HG02571 (cell line): Measurements from ENCODE around the gene EXD1.
"Not testable (repeated sequence)": the region's sequence is repeated elsewhere in the genome, so short reads cannot be mapped to it uniquely, and the experiment has no call there.

ENCODE experiments used
- ATAC-seq: cut with Tn5 transposase; IDR thresholded peaks from one replicate; pipeline ENCODE4 v1.9.1; 2021; ENCODE audit warnings: mild to moderate bottlenecking, moderate library complexity; ENCODE audit not compliant: unreplicated experiment

Gene EXD1

GRCh38 chr15:41150279-41150678 is 80.3 kb downstream of the EXD1 start:
- ATAC-seq: no peak

GRCh38 chr15:41148065-41148464 is 82.5 kb downstream of the EXD1 start:
- no peak for ATAC-seq

- no peak for ATAC-seq
These were observed 90.9 kb downstream of the EXD1 start for GRCh38 chr15:41139619-41140018.

GRCh38 chr15:41139112-41139511 is 91.4 kb downstream of the EXD1 start:
- ATAC-seq: not testable (repeated sequence)

GRCh38 chr15:41135580-41135979 is 95.0 kb downstream of the EXD1 start:
- not testable (repeated sequence) for ATAC-seq

- ATAC-seq: no peak
These were observed 97.1 kb downstream of the EXD1 start for GRCh38 chr15:41133454-41133853.
